ENCODE measurements around the gene BCL7C. TPM values are rescaled to one million over a fixed set of nuclear protein-coding genes. Genes with fewer than 3 reads are reported as not detected.

The BCL7C gene
- total and polyA plus RNA-seq, 2 of the 13 experiments (the other 11 are each of a cell fraction or from before 2014, with no cell fraction given) = 17.7 to 33.8 TPM

DNA sequence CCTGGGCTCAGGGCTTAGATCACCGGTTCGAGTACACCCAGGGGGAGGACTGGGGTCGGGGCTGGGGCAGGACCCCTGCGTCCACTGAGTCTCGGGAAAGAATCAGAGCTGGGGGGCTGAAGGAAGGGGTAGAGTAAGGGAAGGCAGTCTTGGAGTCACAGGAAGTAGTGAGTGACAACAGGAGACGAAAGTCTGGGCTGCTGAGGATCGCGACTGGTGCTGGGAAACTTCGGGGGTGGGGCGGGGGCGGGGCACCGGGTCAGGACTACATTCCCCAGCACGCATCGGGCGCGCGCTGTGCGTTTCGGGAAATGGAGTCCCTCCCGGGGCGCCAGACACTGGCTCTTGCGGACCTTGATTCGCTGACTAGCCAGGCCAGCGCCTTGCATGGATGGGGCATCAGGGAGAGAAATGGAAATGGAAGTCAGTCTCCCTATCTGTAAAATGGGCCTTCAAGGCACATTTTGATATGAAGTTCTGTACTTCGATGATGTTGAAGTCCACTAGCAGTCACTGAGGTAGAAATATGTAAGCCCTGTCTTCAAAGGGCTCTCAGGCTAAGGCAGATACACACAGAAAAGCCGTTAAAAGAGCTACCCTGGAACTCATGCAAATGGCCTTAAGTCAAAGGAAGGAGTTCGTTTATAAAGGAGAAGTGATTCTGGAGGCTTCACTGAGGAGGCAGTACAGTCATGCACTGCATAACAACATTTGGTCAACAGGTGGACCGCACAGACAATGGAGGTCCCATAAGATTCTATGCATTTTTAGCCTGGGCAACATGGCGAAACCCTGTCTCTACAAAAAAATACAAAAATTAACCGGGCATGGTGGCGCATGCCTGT is 3.2 kb upstream of the BCL7C start (continued):
- TF ChIP-seq, protein P1, sequence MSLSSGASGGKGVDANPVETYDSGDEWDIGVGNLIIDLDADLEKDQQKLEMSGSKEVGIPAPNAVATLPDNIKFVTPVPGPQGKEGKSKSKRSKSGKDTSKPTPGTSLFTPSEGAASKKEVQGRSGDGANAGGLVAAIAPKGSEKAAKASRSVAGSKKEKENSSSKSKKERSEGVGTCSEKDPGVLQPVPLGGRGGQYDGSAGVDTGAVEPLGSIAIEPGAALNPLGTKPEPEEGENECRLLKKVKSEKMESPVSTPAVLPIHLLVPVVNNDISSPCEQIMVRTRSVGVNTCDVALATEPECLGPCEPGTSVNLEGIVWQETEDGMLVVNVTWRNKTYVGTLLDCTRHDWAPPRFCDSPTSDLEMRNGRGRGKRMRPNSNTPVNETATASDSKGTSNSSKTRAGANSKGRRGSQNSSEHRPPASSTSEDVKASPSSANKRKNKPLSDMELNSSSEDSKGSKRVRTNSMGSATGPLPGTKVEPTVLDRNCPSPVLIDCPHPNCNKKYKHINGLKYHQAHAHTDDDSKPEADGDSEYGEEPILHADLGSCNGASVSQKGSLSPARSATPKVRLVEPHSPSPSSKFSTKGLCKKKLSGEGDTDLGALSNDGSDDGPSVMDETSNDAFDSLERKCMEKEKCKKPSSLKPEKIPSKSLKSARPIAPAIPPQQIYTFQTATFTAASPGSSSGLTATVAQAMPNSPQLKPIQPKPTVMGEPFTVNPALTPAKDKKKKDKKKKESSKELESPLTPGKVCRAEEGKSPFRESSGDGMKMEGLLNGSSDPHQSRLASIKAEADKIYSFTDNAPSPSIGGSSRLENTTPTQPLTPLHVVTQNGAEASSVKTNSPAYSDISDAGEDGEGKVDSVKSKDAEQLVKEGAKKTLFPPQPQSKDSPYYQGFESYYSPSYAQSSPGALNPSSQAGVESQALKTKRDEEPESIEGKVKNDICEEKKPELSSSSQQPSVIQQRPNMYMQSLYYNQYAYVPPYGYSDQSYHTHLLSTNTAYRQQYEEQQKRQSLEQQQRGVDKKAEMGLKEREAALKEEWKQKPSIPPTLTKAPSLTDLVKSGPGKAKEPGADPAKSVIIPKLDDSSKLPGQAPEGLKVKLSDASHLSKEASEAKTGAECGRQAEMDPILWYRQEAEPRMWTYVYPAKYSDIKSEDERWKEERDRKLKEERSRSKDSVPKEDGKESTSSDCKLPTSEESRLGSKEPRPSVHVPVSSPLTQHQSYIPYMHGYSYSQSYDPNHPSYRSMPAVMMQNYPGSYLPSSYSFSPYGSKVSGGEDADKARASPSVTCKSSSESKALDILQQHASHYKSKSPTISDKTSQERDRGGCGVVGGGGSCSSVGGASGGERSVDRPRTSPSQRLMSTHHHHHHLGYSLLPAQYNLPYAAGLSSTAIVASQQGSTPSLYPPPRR (CRISPR knock-in tag; IDR thresholded peaks at IDR 0.05; ENCODE audit: borderline replicate concordance) = 0 out of 2 replicates have a peak, but pooled peaks have one; percentile 33
- TF ChIP-seq ZNF292 (CRISPR knock-in tag; IDR thresholded peaks at IDR 0.05; ENCODE audit: borderline replicate concordance, low read depth) (no peak), RXRB (CRISPR knock-in tag; IDR thresholded peaks at IDR 0.05; ENCODE audit: borderline replicate concordance) (no peak), SOX6 (IDR thresholded peaks at IDR 0.05) (no peak), SOX6 (CRISPR knock-in tag; IDR thresholded peaks at IDR 0.05) (peak; percentile 28; the same call in 1 of the 2 replicates), ZFY (CRISPR knock-in tag; IDR thresholded peaks at IDR 0.05) (peak; percentile 80), ELF3 (CRISPR knock-in tag; IDR thresholded peaks at IDR 0.05) (peak; percentile 22; the same call in 1 of the 2 replicates), ZNF572 (CRISPR knock-in tag; IDR thresholded peaks at IDR 0.05) (no peak), ZNF260 (CRISPR knock-in tag; IDR thresholded peaks at IDR 0.05; ENCODE audit: borderline replicate concordance, low read depth) (no peak), ZNF263 (CRISPR knock-in tag; IDR thresholded peaks at IDR 0.05) (no peak), SP140L (CRISPR knock-in tag; IDR thresholded peaks at IDR 0.05; ENCODE audit: borderline replicate concordance) (no peak), HDAC1 (CRISPR knock-in tag; IDR thresholded peaks at IDR 0.05) (no peak), HOXA7 (CRISPR knock-in tag; IDR thresholded peaks at IDR 0.05) (no peak), MBNL3 (CRISPR knock-in tag; conservative IDR thresholded peaks at IDR 0.05) (no peak)
- TF ChIP-seq, protein P2, sequence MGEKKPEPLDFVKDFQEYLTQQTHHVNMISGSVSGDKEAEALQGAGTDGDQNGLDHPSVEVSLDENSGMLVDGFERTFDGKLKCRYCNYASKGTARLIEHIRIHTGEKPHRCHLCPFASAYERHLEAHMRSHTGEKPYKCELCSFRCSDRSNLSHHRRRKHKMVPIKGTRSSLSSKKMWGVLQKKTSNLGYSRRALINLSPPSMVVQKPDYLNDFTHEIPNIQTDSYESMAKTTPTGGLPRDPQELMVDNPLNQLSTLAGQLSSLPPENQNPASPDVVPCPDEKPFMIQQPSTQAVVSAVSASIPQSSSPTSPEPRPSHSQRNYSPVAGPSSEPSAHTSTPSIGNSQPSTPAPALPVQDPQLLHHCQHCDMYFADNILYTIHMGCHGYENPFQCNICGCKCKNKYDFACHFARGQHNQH (CRISPR knock-in tag; IDR thresholded peaks at IDR 0.05) = no peak
- TF ChIP-seq, protein P3, sequence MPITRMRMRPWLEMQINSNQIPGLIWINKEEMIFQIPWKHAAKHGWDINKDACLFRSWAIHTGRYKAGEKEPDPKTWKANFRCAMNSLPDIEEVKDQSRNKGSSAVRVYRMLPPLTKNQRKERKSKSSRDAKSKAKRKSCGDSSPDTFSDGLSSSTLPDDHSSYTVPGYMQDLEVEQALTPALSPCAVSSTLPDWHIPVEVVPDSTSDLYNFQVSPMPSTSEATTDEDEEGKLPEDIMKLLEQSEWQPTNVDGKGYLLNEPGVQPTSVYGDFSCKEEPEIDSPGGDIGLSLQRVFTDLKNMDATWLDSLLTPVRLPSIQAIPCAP (CRISPR knock-in tag; IDR thresholded peaks at IDR 0.05; ENCODE audit: low read depth) = no peak

Measured in HepG2 (cell line).